GM19438 (cell line): ENCODE results near the gene TMEM144.
A peak's percentile ranks its signal among the peaks of the same experiment; 100 is the strongest.
"Not testable (repeated sequence)": the region's sequence is repeated elsewhere in the genome, so short reads cannot be mapped to it uniquely, and the experiment has no call there.

ENCODE experiments used
- ATAC-seq: cut with Tn5 transposase; IDR thresholded peaks from one replicate; pipeline ENCODE4 v1.9.1; 2021; ENCODE audit warnings: low read depth; ENCODE audit not compliant: unreplicated experiment

Gene TMEM144

DNA sequence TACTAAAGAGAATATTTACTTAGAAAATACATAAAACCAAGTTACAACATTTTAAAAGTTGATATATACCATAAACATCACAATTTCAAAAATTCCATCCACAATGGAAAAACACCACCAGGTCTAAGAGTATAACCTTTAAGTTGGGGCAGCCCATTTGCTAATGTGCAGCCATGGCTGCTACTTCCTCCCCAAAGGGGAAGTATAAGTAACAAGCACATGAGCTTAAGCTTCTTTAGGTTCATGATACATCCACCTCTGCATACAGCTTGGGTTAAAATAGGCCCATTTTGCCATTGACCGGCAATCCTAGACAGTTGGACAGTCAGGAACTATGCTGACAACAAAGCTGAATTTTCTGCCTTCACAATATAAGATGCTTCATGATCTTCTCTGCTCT is 20.9 kb upstream of the TMEM144 start:
- no peak for ATAC-seq

- ATAC-seq = no peak
Observed at GRCh38 chr4:158190718-158191117, 19.6 kb upstream of the TMEM144 start.

GRCh38 chr4:158192439-158193158 is 17.7 kb upstream of the TMEM144 start:
- ATAC-seq = no peak

GRCh38 chr4:158193171-158193749 is 17.0 kb upstream of the TMEM144 start:
- ATAC-seq = peak; percentile 71

DNA sequence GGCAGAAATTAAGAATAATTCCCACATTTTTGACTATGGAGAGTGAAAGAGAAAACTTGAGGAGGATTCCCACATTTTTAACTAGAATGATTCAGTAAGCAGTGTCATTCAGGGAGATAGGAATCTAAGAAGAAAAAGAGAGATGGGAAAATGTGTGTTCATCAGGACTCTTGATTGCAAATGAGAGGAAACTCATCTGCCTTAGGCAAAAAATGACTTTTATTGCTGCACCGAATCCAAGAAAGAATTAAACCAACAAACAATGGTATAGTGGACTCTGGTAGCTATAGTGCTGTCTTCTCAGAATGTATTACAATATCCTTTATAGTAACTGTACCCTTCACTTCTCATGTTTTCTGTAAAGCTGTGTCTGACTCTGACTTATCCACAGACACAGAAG is 15.0 kb upstream of the TMEM144 start:
- ATAC-seq = no peak

- ATAC-seq = no peak
Observed at GRCh38 chr4:158197194-158197776, 13.0 kb upstream of the TMEM144 start.

GRCh38 chr4:158200214-158200613 is 10.1 kb upstream of the TMEM144 start:
- ATAC-seq = no peak

DNA sequence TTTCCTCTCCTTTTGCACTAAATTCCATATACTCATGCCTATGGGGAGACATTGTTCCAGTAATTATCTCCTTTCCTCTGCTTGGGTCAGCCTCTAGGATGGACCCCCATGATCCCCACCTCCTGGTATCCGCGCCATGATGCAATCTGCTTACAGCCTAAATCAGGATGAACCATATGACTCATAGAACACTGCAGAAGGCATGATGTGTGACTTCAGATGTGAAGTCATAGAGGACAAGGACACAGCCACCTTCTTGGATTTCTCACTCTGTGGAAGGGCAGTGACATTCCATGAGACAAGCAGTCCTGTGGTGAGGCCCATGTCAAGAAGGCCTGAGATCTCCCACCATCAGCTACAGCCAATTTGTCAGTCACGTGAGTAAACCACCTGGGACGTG is 9.0 kb upstream of the TMEM144 start:
- ATAC-seq = no peak

GRCh38 chr4:158201876-158202275 is 8.4 kb upstream of the TMEM144 start:
- ATAC-seq = no peak

GRCh38 chr4:158202481-158202880 is 7.8 kb upstream of the TMEM144 start:
- no peak for ATAC-seq

- ATAC-seq = no peak
Observed at GRCh38 chr4:158203436-158203835, 6.8 kb upstream of the TMEM144 start.

- no peak for ATAC-seq
Observed at GRCh38 chr4:158203929-158204328, 6.4 kb upstream of the TMEM144 start.

- ATAC-seq = peak; percentile 45
Observed at GRCh38 chr4:158208963-158209640, 1.2 kb upstream of the TMEM144 start.

GRCh38 chr4:158211222-158211621 is 936 bp downstream of the TMEM144 start:
- no peak for ATAC-seq

- no peak for ATAC-seq
Observed at GRCh38 chr4:158213466-158213865, 3.2 kb downstream of the TMEM144 start.

- no peak for ATAC-seq
Observed at GRCh38 chr4:158214856-158215255, 4.6 kb downstream of the TMEM144 start.

DNA sequence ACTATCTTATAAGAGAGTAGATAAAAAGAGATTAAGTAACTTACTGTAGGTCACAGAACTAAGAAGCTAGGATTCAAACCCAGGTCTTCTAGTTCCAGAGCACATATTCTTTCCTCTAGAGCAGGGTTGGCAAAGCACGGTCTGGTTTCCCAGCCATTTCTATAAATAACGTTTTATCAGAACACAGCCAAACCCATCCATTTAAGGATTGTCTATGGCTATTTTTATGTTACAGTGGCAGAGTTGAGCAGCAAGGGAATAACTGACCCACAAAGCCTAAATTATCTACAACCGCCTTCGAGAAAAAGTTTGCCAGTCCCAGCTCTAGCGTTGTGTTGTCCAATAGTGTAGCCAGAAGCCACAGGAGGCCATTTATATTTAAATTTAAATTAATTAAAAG is 7.5 kb downstream of the TMEM144 start:
- no peak for ATAC-seq

DNA sequence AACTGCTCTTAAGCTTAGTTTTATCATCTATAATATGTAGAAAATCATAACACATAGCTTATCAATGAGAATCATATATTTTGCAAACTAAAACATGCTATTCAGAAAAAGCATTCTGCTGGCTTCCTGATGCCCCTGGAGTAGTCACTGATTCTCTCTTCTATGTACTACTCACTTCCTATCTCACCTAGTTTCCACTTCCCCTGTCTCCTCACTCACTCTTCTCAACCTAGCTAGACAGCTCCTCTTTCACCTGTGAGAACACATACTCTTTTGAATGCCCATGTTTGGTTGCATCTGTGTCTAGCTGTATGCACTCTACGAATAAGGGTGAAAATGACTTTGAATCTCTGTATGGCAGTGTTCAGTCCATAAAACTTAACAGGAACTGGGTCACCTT is 9.3 kb downstream of the TMEM144 start:
- ATAC-seq = no peak

DNA sequence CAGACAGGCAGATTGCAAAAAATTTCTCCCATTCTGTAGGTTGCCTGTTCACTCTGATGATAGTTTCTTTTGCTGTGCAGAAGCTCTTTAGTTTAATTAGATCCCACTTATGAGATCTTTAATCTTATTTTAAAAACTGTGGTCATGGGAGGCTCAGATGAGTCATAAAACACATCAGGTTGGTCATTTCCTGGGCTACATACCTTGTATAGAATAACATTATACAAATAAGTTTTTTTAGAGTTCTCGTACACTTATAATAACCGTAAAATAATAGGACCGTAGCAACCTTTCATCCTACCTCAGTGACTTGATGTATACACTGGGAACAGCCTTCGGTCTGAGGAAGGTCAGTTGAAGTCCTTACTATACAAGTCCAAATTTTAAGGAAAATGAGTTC is 14.0 kb downstream of the TMEM144 start:
- not testable (repeated sequence) for ATAC-seq

- ATAC-seq = not testable (repeated sequence)
Observed at GRCh38 chr4:158224999-158225398, 14.7 kb downstream of the TMEM144 start.

GRCh38 chr4:158227880-158228279 is 17.6 kb downstream of the TMEM144 start:
- ATAC-seq = not testable (repeated sequence)
